Transverse colon (tissue), 4 donors: Measurements from ENCODE around the gene CBARP. TPM values are rescaled to one million over a fixed set of nuclear protein-coding genes. Genes with fewer than 3 reads are reported as not detected.
A peak's percentile ranks its signal among the peaks of the same experiment; 100 is the strongest.

Source experiments
- DNase-seq: peaks from one replicate; pipeline ENCODE4 v3.0.0-alpha.2; 2019
- H3K27ac ChIP-seq, 4 donors: fragments of 200-600 bp; sonication (generic); 2 replicates each; pipeline ENCODE4 v1.5.1; 2016 to 2018; ENCODE audit warnings: inconsistent platforms in 4 of 4
- H3K27me3 ChIP-seq: fragments of 200-600 bp; sonication (generic); 2 replicates; pipeline ENCODE4 v1.5.1; 2017; ENCODE audit warnings: inconsistent platforms
- H3K36me3 ChIP-seq, 4 donors: fragments of 200-600 bp; sonication (generic); 2 replicates each; pipeline ENCODE4 v1.5.1; 2017 to 2019; ENCODE audit warnings: inconsistent platforms in 4 of 4
- H3K4me1 ChIP-seq, 4 donors: fragments of 200-600 bp; sonication (generic); 2 replicates each; pipeline ENCODE4 v1.5.1; 2017 to 2020; ENCODE audit warnings: inconsistent platforms in 4 of 4
- H3K4me3 ChIP-seq, 4 donors: fragments of 200-600 bp; sonication (generic); 1 replicate in 1 of 4; 2 replicates in 3 of 4; pipeline versions ENCODE4 v1.5.1 to v1.6.1; 2017 to 2019; ENCODE audit warnings: inconsistent platforms in 4 of 4
- H3K9me3 ChIP-seq, 2 donors: fragments of 200-600 bp; sonication (generic); 2 replicates each; pipeline ENCODE4 v1.5.1; 2017 to 2019; ENCODE audit warnings: inconsistent platforms in 2 of 2
- CTCF ChIP-seq, 5 experiments: fragments of 200-600 bp in 3 of 5; fragments of 450-650 bp in 2 of 5; sonication (generic) in 3 of 5; IDR thresholded peaks; 1 replicate in 2 of 5; 2 replicates in 3 of 5; pipeline ENCODE4 v1.5.1; 2016 to 2017; ENCODE audit warnings: antibody characterized with exemption in 5 of 5, inconsistent platforms in 3 of 5, mild to moderate bottlenecking in 2 of 5, moderate library complexity in 1 of 5
- EP300 ChIP-seq: sonication (generic); formaldehyde crosslinking; IDR thresholded peaks from one replicate; pipeline ENCODE4 v1.6.1; 2017; ENCODE audit warnings: antibody characterized with exemption, low read depth
- POLR2A ChIP-seq: fragments of 450-650 bp; IDR thresholded peaks from one replicate; pipeline ENCODE4 v1.6.1; 2016; ENCODE audit warnings: antibody characterized with exemption, mild to moderate bottlenecking, moderate library complexity
- POLR2AphosphoS5 ChIP-seq, 3 donors: sonication (generic); formaldehyde crosslinking; IDR thresholded peaks; one replicate each; pipeline ENCODE4 v1.6.1; 2016; ENCODE audit warnings: antibody characterized with exemption in 3 of 3
- WGBS, 2 donors: methylation state at CpG; one replicate each; pipeline ENCODE4 v1.1.5; 2018; ENCODE audit warnings: low coverage in 1 of 2; 5-methylcytosine and 5-hydroxymethylcytosine counted together
- in situ Hi-C, 4 donors: fragments of 200-750 bp; cut with MboI; loops; one replicate each; pipeline versions ENCODE4 v1.15.0 to v1.15.1; 2017; ENCODE audit warnings: low sequenced_read_pairs in 3 of 4, low pct_ligation_motif_present in 1 of 4, low pct_unique_long_range_greater_than_20kb in 1 of 4
- intact Hi-C: fragments of 100-400 bp; cut with DNase I; formaldehyde crosslinking; loops from one replicate; pipeline ENCODE4 v1.15.1; 2023; ENCODE audit warnings: low total_unique reads
- total RNA-seq, 4 donors: library from RNA; depleted of rRNA; stranded (reverse); fragments of >200 nt; gene quantifications; one replicate each; pipeline ENCODE4 v1.1.0, GENCODE V29; 2016

The CBARP gene
- total RNA-seq, 4 donors from 2014 or later, result 0.32 to 5.2 (median 0.68) TPM; not detected in 1

- WGBS, 2 donors, result 31% methylated on average over 30 of the region's 51 CpGs; no CpG with 5 or more reads in 1 of the 2 donors
- in situ Hi-C loops, result loop anchor here in 2 of 4 donors (25.0 kb wide), 1 partner anchor 102 kb away; the partner anchor contains the start of gene NDUFS7 (in 2 of the 2)
- TF ChIP-seq EP300 (no peak), POLR2A (no peak), CTCF (IDR thresholded peaks at IDR 0.05) (no peak), POLR2AphosphoS5 (IDR thresholded peaks at IDR 0.05) (no peak)
- intact Hi-C loops, result loop anchor here (10.0 kb wide), 1 partner anchor 120 kb away; the partner anchor contains the start of genes DAZAP1 and GAMT
- H3K27ac ChIP-seq, result peak overlapping the region; percentile 85 to 91 (median 90)
- H3K27me3 ChIP-seq, result peaks cover 55% of the 10 kb centered on the region
- DNase-seq, result no peak
- no peaks in the 10 kb centered on the region for H3K9me3 ChIP-seq
- H3K36me3 ChIP-seq, result no peaks in the 10 kb centered on the region
- peaks cover 9 to 50% (median 39%) of the 10 kb centered on the region in 4 donors for H3K4me1 ChIP-seq
- H3K4me3 ChIP-seq, result no peak overlapping the region
Observed at GRCh38 chr19:1284979-1285736, 47.4 kb upstream of the CBARP start.

- WGBS, 2 donors, result 38% methylated on average over 19 of the region's 20 CpGs; no CpG with 5 or more reads in 1 of the 2 donors
- H3K4me3 ChIP-seq, result peak overlapping the region in 1 of 4 donors; percentile 13
- intact Hi-C loops, result loop anchor here (10.0 kb wide), 1 partner anchor 120 kb away; the partner anchor contains the start of genes DAZAP1 and GAMT
- H3K9me3 ChIP-seq, result no peaks in the 10 kb centered on the region
- DNase-seq, result peak; percentile 80
- H3K27ac ChIP-seq, result peak overlapping the region; percentile 85 to 91 (median 90)
- in situ Hi-C loops, result loop anchor here in 2 of 4 donors (25.0 kb wide), 1 partner anchor 103 kb away; the partner anchor contains the start of gene NDUFS7 (in 2 of the 2)
- TF ChIP-seq CTCF (IDR thresholded peaks at IDR 0.05), result peak in 1 of 5 experiments; percentile 28
- peak; percentile 77 for TF ChIP-seq POLR2A
- TF ChIP-seq POLR2AphosphoS5 (IDR thresholded peaks at IDR 0.05), result peak in 2 of 3 donors; percentile 78 to 82
- TF ChIP-seq EP300, result no peak
- H3K27me3 ChIP-seq, result peaks cover 53% of the 10 kb centered on the region
- no peaks in the 10 kb centered on the region for H3K36me3 ChIP-seq
- H3K4me1 ChIP-seq, result peaks cover 9 to 54% (median 41%) of the 10 kb centered on the region in 4 donors
Observed at GRCh38 chr19:1284293-1284978, 46.6 kb upstream of the CBARP start.

GRCh38 chr19:1283917-1284292 lies 46.1 kb upstream of the CBARP start:
- in situ Hi-C loops (loop anchor here in 2 of 4 donors (25.0 kb wide), 1 partner anchor 103 kb away; the partner anchor contains the start of gene NDUFS7 (in 2 of the 2)), intact Hi-C loops (loop anchor here (10.0 kb wide), 1 partner anchor 121 kb away; the partner anchor contains the start of genes DAZAP1 and GAMT)
- H3K9me3 ChIP-seq, result no peaks in the 10 kb centered on the region
- peak overlapping the region; percentile 85 to 91 (median 90) for H3K27ac ChIP-seq
- peak overlapping the region in 2 of 4 donors; percentile 6 to 13 for H3K4me3 ChIP-seq
- no peak for DNase-seq
- H3K36me3 ChIP-seq, result no peaks in the 10 kb centered on the region
- WGBS, 2 donors, result 62% methylated on average over 12 of the region's 12 CpGs; no CpG with 5 or more reads in 1 of the 2 donors
- peaks cover 53% of the 10 kb centered on the region for H3K27me3 ChIP-seq
- TF ChIP-seq CTCF (IDR thresholded peaks at IDR 0.05) (no peak), POLR2AphosphoS5 (IDR thresholded peaks at IDR 0.05) (no peak), POLR2A (no peak), EP300 (no peak)
- peaks cover 9 to 54% (median 41%) of the 10 kb centered on the region in 4 donors for H3K4me1 ChIP-seq
